ENCODE results near the gene MIB1. TPM values are rescaled to one million over a fixed set of nuclear protein-coding genes. Genes with fewer than 3 reads are reported as not detected.

The MIB1 gene
- total and polyA plus RNA-seq, 10 of the 15 experiments (the other 5 are each of a cell fraction or from before 2014, with no cell fraction given): 2.3 to 27.5 (median 10.4) TPM

- TF ChIP-seq HCFC1 (IDR thresholded peaks at IDR 0.05; ENCODE audit: low read length): no peak
- TF ChIP-seq HDGF (IDR thresholded peaks at IDR 0.05): no peak
- no peak for TF ChIP-seq EZH2 (IDR thresholded peaks at IDR 0.05; ENCODE audit: borderline replicate concordance, control insufficient read depth, low read depth, low read length)
- no peak for TF ChIP-seq MTA2 (IDR thresholded peaks at IDR 0.05; ENCODE audit: low read depth)
- no peak for TF ChIP-seq CEBPB (IDR thresholded peaks at IDR 0.05; ENCODE audit: borderline replicate concordance in 1 of 2, low read depth in 2 of 2, low read length in 2 of 2)
- no peak for TF ChIP-seq ZBED1 (IDR thresholded peaks at IDR 0.05; ENCODE audit: borderline replicate concordance)
- TF ChIP-seq IRF5 (IDR thresholded peaks at IDR 0.05; ENCODE audit: borderline replicate concordance): no peak
- 0 out of 2 replicates have a peak, but pooled peaks have one; percentile 10 for TF ChIP-seq RELB (IDR thresholded peaks at IDR 0.05; ENCODE audit: low read depth)
- peak; percentile 43; the same call in 1 of the 2 replicates for TF ChIP-seq RAD51 (IDR thresholded peaks at IDR 0.05)
- no peak for TF ChIP-seq TAF1 (IDR thresholded peaks at IDR 0.05; ENCODE audit: borderline replicate concordance, low read depth, low read length)
- no peak for TF ChIP-seq TBL1XR1 (IDR thresholded peaks at IDR 0.05; ENCODE audit: low read depth, low read length)
- TF ChIP-seq SMARCA5 (IDR thresholded peaks at IDR 0.05): no peak
- TF ChIP-seq TCF7 (IDR thresholded peaks at IDR 0.05; ENCODE audit: borderline replicate concordance): no peak
- TF ChIP-seq ATF7 (IDR thresholded peaks at IDR 0.05; ENCODE audit: low read depth): no peak
- peak; percentile 55 for TF ChIP-seq PBX3 (IDR thresholded peaks at IDR 0.05; ENCODE audit: insufficient replicate concordance, low read depth, low read length)
- no peak for TF ChIP-seq YY1 (IDR thresholded peaks at IDR 0.05; ENCODE audit: low read depth, low read length)
- TF ChIP-seq SIX5 (IDR thresholded peaks at IDR 0.05; ENCODE audit: low read depth, low read length, severe bottlenecking): no peak
- TF ChIP-seq NFYA (IDR thresholded peaks at IDR 0.05; ENCODE audit: borderline replicate concordance, low read depth, low read length): no peak
- TF ChIP-seq E4F1 (IDR thresholded peaks at IDR 0.05; ENCODE audit: borderline replicate concordance, partially characterized antibody): no peak
- no peak for TF ChIP-seq POU2F2 (IDR thresholded peaks at IDR 0.05; ENCODE audit: borderline replicate concordance, low read depth, low read length)
- TF ChIP-seq CHD4 (IDR thresholded peaks at IDR 0.05): no peak
- TF ChIP-seq SUZ12 (IDR thresholded peaks at IDR 0.05; ENCODE audit: unreplicated experiment): no peak
- peak; percentile 92 for TF ChIP-seq TCF12 (IDR thresholded peaks at IDR 0.05; ENCODE audit: low read depth, low read length)
- TF ChIP-seq USF2 (IDR thresholded peaks at IDR 0.05; ENCODE audit: borderline replicate concordance, low read depth, low read length): no peak
These were observed 112.4 kb downstream of the MIB1 start (continued) for GRCh38 chr18:21853016-21853415.
